ENCODE measurements around the gene COPS2. TPM values are rescaled to one million over a fixed set of nuclear protein-coding genes. Genes with fewer than 3 reads are reported as not detected.
A peak's percentile ranks its signal among the peaks of the same experiment; 100 is the strongest.

Gene COPS2
- polyA plus RNA-seq, 2 of the 4 experiments (the other 2 are of a cell fraction) = 64.8 to 66.6 TPM

DNA sequence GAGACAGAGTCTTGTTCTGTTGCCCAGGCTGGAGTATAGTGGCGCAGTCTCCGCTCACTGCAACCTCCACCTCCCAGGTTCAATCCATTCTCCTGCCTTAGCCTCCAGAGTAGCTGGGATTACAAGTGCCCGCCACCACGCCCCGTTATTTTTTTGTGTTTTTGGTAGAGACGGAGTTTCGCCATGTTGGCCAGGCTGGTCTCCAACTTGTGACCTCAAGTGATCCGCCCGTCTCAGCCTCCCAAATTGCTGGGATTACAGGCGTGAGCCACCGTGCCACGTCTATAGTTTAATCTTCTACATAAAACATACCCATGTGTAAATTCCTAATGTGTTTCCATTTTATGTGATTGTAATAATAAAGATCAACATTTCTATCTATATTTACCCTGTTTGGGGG lies 16.4 kb upstream of the COPS2 start (continued):
- TF ChIP-seq, protein P1, sequence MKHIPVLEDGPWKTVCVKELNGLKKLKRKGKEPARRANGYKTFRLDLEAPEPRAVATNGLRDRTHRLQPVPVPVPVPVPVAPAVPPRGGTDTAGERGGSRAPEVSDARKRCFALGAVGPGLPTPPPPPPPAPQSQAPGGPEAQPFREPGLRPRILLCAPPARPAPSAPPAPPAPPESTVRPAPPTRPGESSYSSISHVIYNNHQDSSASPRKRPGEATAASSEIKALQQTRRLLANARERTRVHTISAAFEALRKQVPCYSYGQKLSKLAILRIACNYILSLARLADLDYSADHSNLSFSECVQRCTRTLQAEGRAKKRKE (CRISPR knock-in tag; IDR thresholded peaks at IDR 0.05; ENCODE audit: low read depth) = no peak
- TF ChIP-seq, protein P2, sequence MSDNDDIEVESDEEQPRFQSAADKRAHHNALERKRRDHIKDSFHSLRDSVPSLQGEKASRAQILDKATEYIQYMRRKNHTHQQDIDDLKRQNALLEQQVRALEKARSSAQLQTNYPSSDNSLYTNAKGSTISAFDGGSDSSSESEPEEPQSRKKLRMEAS (IDR thresholded peaks at IDR 0.05) = no peak
- TF ChIP-seq HDAC2 (IDR thresholded peaks at IDR 0.05) = no peak
- TF ChIP-seq CEBPB (IDR thresholded peaks at IDR 0.05) = no peak

DNA sequence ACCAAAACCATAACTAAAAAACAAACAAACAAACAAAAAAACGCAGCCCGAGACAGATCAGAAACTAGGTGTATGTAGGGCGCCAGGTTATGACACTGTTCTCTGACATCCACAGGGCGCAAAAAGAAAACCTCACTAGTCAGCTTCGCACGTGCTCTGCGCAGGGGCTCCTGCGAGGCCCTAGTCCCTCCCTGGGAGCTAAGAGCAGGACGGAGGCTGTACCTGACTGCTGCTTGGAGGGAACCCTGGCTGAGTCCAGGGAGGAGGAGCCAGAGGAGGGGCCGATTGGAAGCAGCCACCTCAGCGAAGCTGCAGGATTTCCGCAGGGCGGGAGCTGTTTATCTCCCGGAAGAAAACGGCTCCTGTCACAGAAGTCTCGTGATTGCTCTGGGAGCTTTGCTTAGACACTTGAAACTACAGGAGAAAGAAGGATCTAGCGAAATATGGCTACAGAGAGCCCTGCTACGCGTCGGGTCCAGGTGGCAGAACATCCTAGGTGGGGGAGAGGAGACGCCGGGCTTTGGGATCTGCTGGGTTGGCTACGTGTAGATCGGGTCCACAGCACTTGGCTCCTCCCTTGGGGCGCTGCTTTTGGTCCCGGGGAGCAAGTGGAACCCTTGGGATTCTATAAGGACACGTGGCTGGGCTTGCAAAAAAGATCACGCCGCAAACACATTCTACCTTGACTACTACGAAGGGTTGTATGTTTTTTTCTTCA lies 14.6 kb upstream of the COPS2 start, which contains the start of gene GALK2:
GALK2 (plus strand) TSS at position 368 of the 718 bp plus-strand sequence; CDS start at position 444, 76 bp downstream.
- DNase-seq (ENCODE audit: low read depth in 1 of 2, low spot score in 1 of 2) (peak; percentile 64 to 88), FAIRE-seq (no peak), ATAC-seq (peak; percentile 99 to 100)
- ChIA-PET CTCF (interaction anchor here (0.9 kb wide), 1 partner anchor 9 kb away, joined by 3 read pairs; no protein-coding TSS in a partner anchor), POLR2A (interaction anchor here (0.6 to 1.4 kb wide), 5 partner anchors 9 to 1185 kb away, joined by 3 to 15 read pairs (median 3); partner anchors contain the start of genes COPS2 and GABPB1)
- Histone ChIP-seq H3K4me3 (peak within 1 kb of the TSS; percentile 67), H3K4me1 (peaks cover 23% of the 10 kb centered on the region), H3K4me2 (peak within 1 kb of the TSS; percentile 67), H3K27ac (peak within 1 kb of the TSS; percentile 81 to 86), H3K9me3 (no peaks in the 10 kb centered on the region)
- TF ChIP-seq, protein P3, sequence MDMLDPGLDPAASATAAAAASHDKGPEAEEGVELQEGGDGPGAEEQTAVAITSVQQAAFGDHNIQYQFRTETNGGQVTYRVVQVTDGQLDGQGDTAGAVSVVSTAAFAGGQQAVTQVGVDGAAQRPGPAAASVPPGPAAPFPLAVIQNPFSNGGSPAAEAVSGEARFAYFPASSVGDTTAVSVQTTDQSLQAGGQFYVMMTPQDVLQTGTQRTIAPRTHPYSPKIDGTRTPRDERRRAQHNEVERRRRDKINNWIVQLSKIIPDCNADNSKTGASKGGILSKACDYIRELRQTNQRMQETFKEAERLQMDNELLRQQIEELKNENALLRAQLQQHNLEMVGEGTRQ (IDR thresholded peaks at IDR 0.05) = peak; percentile 6; the same call in 1 of the 2 replicates
- TF ChIP-seq, protein P4, sequence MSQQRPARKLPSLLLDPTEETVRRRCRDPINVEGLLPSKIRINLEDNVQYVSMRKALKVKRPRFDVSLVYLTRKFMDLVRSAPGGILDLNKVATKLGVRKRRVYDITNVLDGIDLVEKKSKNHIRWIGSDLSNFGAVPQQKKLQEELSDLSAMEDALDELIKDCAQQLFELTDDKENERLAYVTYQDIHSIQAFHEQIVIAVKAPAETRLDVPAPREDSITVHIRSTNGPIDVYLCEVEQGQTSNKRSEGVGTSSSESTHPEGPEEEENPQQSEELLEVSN (IDR thresholded peaks at IDR 0.05; ENCODE audit: borderline replicate concordance, low read depth) = peak; percentile 92
- TF ChIP-seq ZC3H11A (IDR thresholded peaks at IDR 0.05) (no peak), MAFK (IDR thresholded peaks at IDR 0.05; ENCODE audit: partially characterized antibody) (peak; percentile 62), BHLHE40 (IDR thresholded peaks at IDR 0.05; ENCODE audit: low read depth, low read length) (peak; percentile 57; the same call in 1 of the 2 replicates), RFX5 (IDR thresholded peaks at IDR 0.05) (no peak), CBX2 (IDR thresholded peaks at IDR 0.05; ENCODE audit: borderline replicate concordance, low read depth) (no peak), JUN (IDR thresholded peaks at IDR 0.05) (peak in 1 of 2 experiments; percentile 25; a peak in 1 of 5 replicates), ESRRA (IDR thresholded peaks at IDR 0.05; ENCODE audit: borderline replicate concordance, low read length) (no peak), TP53 (CRISPR knock-in tag; IDR thresholded peaks at IDR 0.05) (no peak), POLR2A (IDR thresholded peaks at IDR 0.05; ENCODE audit: low read length) (peak; percentile 45), MYC (IDR thresholded peaks at IDR 0.05; ENCODE audit: borderline replicate concordance, low read length) (peak; percentile 73), KDM1A (IDR thresholded peaks at IDR 0.05; ENCODE audit: low read depth) (no peak)
- TF ChIP-seq, protein P1 (CRISPR knock-in tag; IDR thresholded peaks at IDR 0.05; ENCODE audit: low read depth) = no peak
- TF ChIP-seq, protein P5, sequence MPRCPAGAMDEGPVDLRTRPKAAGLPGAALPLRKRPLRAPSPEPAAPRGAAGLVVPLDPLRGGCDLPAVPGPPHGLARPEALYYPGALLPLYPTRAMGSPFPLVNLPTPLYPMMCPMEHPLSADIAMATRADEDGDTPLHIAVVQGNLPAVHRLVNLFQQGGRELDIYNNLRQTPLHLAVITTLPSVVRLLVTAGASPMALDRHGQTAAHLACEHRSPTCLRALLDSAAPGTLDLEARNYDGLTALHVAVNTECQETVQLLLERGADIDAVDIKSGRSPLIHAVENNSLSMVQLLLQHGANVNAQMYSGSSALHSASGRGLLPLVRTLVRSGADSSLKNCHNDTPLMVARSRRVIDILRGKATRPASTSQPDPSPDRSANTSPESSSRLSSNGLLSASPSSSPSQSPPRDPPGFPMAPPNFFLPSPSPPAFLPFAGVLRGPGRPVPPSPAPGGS (IDR thresholded peaks at IDR 0.05) = 0 out of 3 replicates have a peak, but pooled peaks have one; percentile 30
- TF ChIP-seq, protein P2 (IDR thresholded peaks at IDR 0.05) = peak; percentile 95
- WGBS (ENCODE audit: missing lambda C conversion rate) = 4% methylated on average over 27 of the region's 30 CpGs

DNA sequence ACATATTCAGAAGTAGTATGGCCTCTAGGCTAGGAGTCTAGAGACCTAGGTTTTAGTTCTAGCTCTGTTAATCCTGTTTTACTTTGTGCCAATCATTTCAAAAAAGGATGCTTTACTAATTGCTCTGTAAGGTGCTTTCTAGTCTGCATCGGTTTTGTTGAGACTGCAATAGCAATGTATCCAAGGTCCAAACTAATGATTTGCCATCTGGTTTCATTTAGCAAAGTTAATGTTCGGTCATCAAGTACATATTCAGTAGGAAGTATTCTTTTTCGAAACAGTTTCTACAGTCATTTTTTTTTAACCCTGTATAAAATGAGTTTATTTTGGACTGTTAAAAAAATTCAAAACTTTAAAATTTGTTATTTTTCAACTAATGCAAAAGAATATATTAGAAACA lies 12.6 kb upstream of the COPS2 start:
- no peak overlapping the region for H3K27ac ChIP-seq
- no peak for DNase-seq (ENCODE audit: low read depth in 1 of 2, low spot score in 1 of 2)
- no peak for FAIRE-seq
- ChIA-PET POLR2A (no interaction called here), CTCF (no interaction called here)
- no peak for TF ChIP-seq NFE2L2 (conservative IDR thresholded peaks at IDR 0.05; ENCODE audit: low read length)
- TF ChIP-seq, protein P6, sequence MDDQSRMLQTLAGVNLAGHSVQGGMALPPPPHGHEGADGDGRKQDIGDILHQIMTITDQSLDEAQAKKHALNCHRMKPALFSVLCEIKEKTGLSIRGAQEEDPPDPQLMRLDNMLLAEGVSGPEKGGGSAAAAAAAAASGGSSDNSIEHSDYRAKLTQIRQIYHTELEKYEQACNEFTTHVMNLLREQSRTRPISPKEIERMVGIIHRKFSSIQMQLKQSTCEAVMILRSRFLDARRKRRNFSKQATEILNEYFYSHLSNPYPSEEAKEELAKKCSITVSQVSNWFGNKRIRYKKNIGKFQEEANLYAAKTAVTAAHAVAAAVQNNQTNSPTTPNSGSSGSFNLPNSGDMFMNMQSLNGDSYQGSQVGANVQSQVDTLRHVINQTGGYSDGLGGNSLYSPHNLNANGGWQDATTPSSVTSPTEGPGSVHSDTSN (IDR thresholded peaks at IDR 0.05) = no peak
- TF ChIP-seq RFX5 (IDR thresholded peaks at IDR 0.05) = no peak
- TF ChIP-seq CHD4 (IDR thresholded peaks at IDR 0.05; ENCODE audit: borderline replicate concordance) = no peak
- no peak for TF ChIP-seq CHD2 (IDR thresholded peaks at IDR 0.05; ENCODE audit: low read length, partially characterized antibody)
- no peak for TF ChIP-seq EHMT2 (IDR thresholded peaks at IDR 0.05; ENCODE audit: low read depth)
- no peak for TF ChIP-seq KDM5A (IDR thresholded peaks at IDR 0.05)
- no peak for TF ChIP-seq BHLHE40 (IDR thresholded peaks at IDR 0.05; ENCODE audit: low read depth, low read length)
- no peak for TF ChIP-seq ZFP36 (IDR thresholded peaks at IDR 0.05; ENCODE audit: borderline replicate concordance, partially characterized antibody)
- no peak for ATAC-seq
- H3K4me3 ChIP-seq = no peak overlapping the region
- H3K9me3 ChIP-seq = no peaks in the 10 kb centered on the region
- peaks cover 19% of the 10 kb centered on the region; the same call in 2 of the 3 replicates for H3K4me1 ChIP-seq
- no peak overlapping the region for H3K4me2 ChIP-seq
- WGBS (ENCODE audit: missing lambda C conversion rate) = 88% methylated on average over 3 of the region's 3 CpGs
